AG04450 (cell line): ENCODE measurements around the gene RYR3. TPM values are rescaled to one million over a fixed set of nuclear protein-coding genes. Genes with fewer than 3 reads are reported as not detected.
A peak's percentile ranks its signal among the peaks of the same experiment; 100 is the strongest.

Experiments used
- CTCF ChIA-PET: fragments of 300-600, 350-600 bp; formaldehyde crosslinking; extraction: SDS; loops from one replicate; lab custom pipeline; 2022; ENCODE audit warnings: antibody characterized with exemption, inconsistent platforms; lab: Charles Lee
- POLR2A ChIA-PET: fragments of 350-600 bp; formaldehyde crosslinking; extraction: SDS; loops from one replicate; lab custom pipeline; 2021; ENCODE audit warnings: antibody characterized with exemption, inconsistent platforms; lab: Yijun Ruan, JAX
- DNase-seq: peaks from one replicate; pipeline ENCODE4 v3.0.0-alpha.2; 2011; ENCODE audit warnings: low read depth, low spot score
- H3K27ac ChIP-seq: one replicate; pipeline ENCODE4 v1.5.1; 2012; ENCODE audit warnings: low read depth, low read length, control low read depth
- H3K27me3 ChIP-seq: one replicate; pipeline ENCODE4 v1.6.0; 2012; ENCODE audit warnings: low read length; ENCODE audit not compliant: control insufficient read depth, insufficient read depth
- H3K4me3 ChIP-seq: 2 replicates; pipeline ENCODE4 v1.5.1; 2011; ENCODE audit warnings: mild to moderate bottlenecking, low read depth, low read length, control low read depth
- H3K9me3 ChIP-seq: 2 replicates; pipeline ENCODE4 v1.5.1; 2012; ENCODE audit warnings: low read length; ENCODE audit not compliant: control insufficient read depth, insufficient read depth
- CTCF ChIP-seq: IDR thresholded peaks from 2 replicates; pipeline ENCODE4 v1.5.1; 2011; ENCODE audit warnings: low read depth, low read length, control low read depth, inconsistent platforms
- polyA plus RNA-seq: library from polyadenylated mRNA; depleted of rRNA; stranded (reverse); fragments of >200 nt; gene quantifications from 2 replicates; pipeline ENCODE4 v1.2.3, GENCODE V29; 2011

Gene RYR3
- polyA plus RNA-seq, 1 experiment, result not detected

GRCh38 chr15:33730815-33731214, 420.0 kb downstream of the RYR3 start:
- Histone ChIP-seq H3K27ac (no peak overlapping the region), H3K4me3 (no peak overlapping the region), H3K9me3 (no peaks in the 10 kb centered on the region), H3K27me3 (no peaks in the 10 kb centered on the region)
- ChIA-PET CTCF (interaction anchor here (1.1 to 5.3 kb wide), 4 partner anchors 7 to 31 kb away, joined by 3 to 29 read pairs (median 15); no protein-coding TSS in a partner anchor), POLR2A (no interaction called here)
- TF ChIP-seq CTCF, result no peak
- no peak for DNase-seq

- POLR2A ChIA-PET, result no interaction called here
- H3K9me3 ChIP-seq, result no peaks in the 10 kb centered on the region
- CTCF ChIA-PET, result interaction anchor here (0.7 to 8.1 kb wide), 9 partner anchors 12 to 542 kb away, joined by 3 to 98 read pairs (median 4); no protein-coding TSS in a partner anchor
- peaks cover 8% of the 10 kb centered on the region for H3K27me3 ChIP-seq
- DNase-seq, result no peak
- no peak for TF ChIP-seq CTCF
- no peak overlapping the region for H3K4me3 ChIP-seq
- no peak overlapping the region for H3K27ac ChIP-seq
Measured at GRCh38 chr15:33735143-33735542, 424.4 kb downstream of the RYR3 start.

GRCh38 chr15:33735637-33736247, 425.0 kb downstream of the RYR3 start:
- peak; percentile 75 for TF ChIP-seq CTCF
- no peaks in the 10 kb centered on the region for H3K9me3 ChIP-seq
- DNase-seq, result no peak
- no peak overlapping the region for H3K4me3 ChIP-seq
- POLR2A ChIA-PET, result no interaction called here
- no peak overlapping the region for H3K27ac ChIP-seq
- CTCF ChIA-PET, result interaction anchor here (0.6 to 8.1 kb wide), 13 partner anchors 13 to 442 kb away, joined by 3 to 98 read pairs (median 6); partner anchors contain the start of gene CHRM5
- H3K27me3 ChIP-seq, result peaks cover 13% of the 10 kb centered on the region

- CTCF ChIA-PET, result interaction anchor here (0.5 to 8.1 kb wide), 55 partner anchors 9 to 1917 kb away, joined by 3 to 98 read pairs (median 4); partner anchors contain the start of gene CHRM5
- H3K4me3 ChIP-seq, result no peak overlapping the region
- peak; percentile 88 for TF ChIP-seq CTCF
- no peak for DNase-seq
- H3K27ac ChIP-seq, result no peak overlapping the region
- POLR2A ChIA-PET, result no interaction called here
- H3K9me3 ChIP-seq, result no peaks in the 10 kb centered on the region
- peaks cover 18% of the 10 kb centered on the region for H3K27me3 ChIP-seq
Measured at GRCh38 chr15:33737687-33738601, 427.2 kb downstream of the RYR3 start.
